HCT116 (cell line): ENCODE data around the gene PKD2L2. TPM values are rescaled to one million over a fixed set of nuclear protein-coding genes. Genes with fewer than 3 reads are reported as not detected.

Source experiments
- ATAC-seq: fragments of 200-7000 bp; cut with Tn5 transposase; 2 replicates; pipeline ENCODE4 v1.9.1; 2020; ENCODE audit warnings: mild to moderate bottlenecking, moderate library complexity
- BruUV-seq: library from RNA; stranded (reverse); fragments of 400-500 nt; replicated peaks from 2 replicates; lab custom pipeline; 2021; lab: Mats Ljungman, UMichigan
- CTCF ChIA-PET: fragments of 300-600 bp; sonication (Branson Sonifier 250); formaldehyde crosslinking; loops from one replicate; lab custom pipeline; 2021; ENCODE audit warnings: antibody characterized with exemption; lab: Charles Lee
- POLR2A ChIA-PET: fragments of 300-600, 350-600 bp; sonication (Branson Sonifier 250); formaldehyde crosslinking; loops from one replicate; lab custom pipeline; 2021; ENCODE audit warnings: antibody characterized with exemption; lab: Charles Lee
- RAD21 ChIA-PET, 2 experiments: fragments of 300-600 bp; sonication (Branson Sonifier 250); formaldehyde crosslinking; loops; one replicate each; lab custom pipeline; 2023; ENCODE audit warnings: low total read pairs in 2 of 2; ENCODE audit not compliant: uncharacterized antibody in 2 of 2, unreplicated experiment in 2 of 2, low non-redundant PET in 1 of 2; lab: Charles Lee
- DNase-seq: peaks from one replicate; pipeline ENCODE4 v3.0.0-alpha.2; 2010; ENCODE audit warnings: low read depth, low spot score
- H2AFZ ChIP-seq: fragments of 200-600 bp; shearing (Covaris generic), sonication (generic); 2 replicates; pipeline ENCODE4 v1.6.1; 2017; ENCODE audit warnings: low read depth, mixed run types, mixed read lengths, antibody characterized with exemption, low read length; ENCODE audit not compliant: poor library complexity, severe bottlenecking
- H3K27ac ChIP-seq: 2 replicates; pipeline ENCODE4 v1.5.1; 2012; ENCODE audit warnings: low read depth, low read length
- H3K27me3 ChIP-seq: fragments of 200-600 bp; sonication (generic); 2 replicates; pipeline ENCODE4 v1.6.1; 2016; ENCODE audit warnings: mixed run types, low read length, mixed read lengths; ENCODE audit not compliant: insufficient read depth
- H3K36me3 ChIP-seq, 2 experiments: fragments of 200-500 bp in 1 of 2; fragments of 200-600 bp in 1 of 2; sonication (Bioruptor generic) in 1 of 2; sonication (generic) in 1 of 2; 2 replicates each; pipeline versions ENCODE4 v1.5.1 to v1.6.1; 2014 to 2016; ENCODE audit warnings: low read length in 2 of 2, inconsistent platforms in 1 of 2, mixed read lengths in 1 of 2, mixed run types in 1 of 2; ENCODE audit not compliant: insufficient read depth in 2 of 2, control insufficient read depth in 1 of 2
- H3K4me1 ChIP-seq, 2 experiments: fragments of 200-600 bp in 1 of 2; sonication (generic) in 1 of 2; 2 replicates each; pipeline versions ENCODE4 v1.5.1 to v1.6.1; 2012 to 2017; ENCODE audit warnings: low read length in 2 of 2, inconsistent platforms in 1 of 2, mild to moderate bottlenecking in 1 of 2, mixed read lengths in 1 of 2, mixed run types in 1 of 2, moderate library complexity in 1 of 2; ENCODE audit not compliant: insufficient read depth in 2 of 2, control insufficient read depth in 1 of 2
- H3K4me2 ChIP-seq: fragments of 200-600 bp; sonication (generic); 2 replicates; pipeline ENCODE4 v1.6.1; 2017; ENCODE audit warnings: mixed run types, low read length, mixed read lengths
- H3K4me3 ChIP-seq, 2 experiments: fragments of 200-600 bp in 1 of 2; sonication (generic) in 1 of 2; replicated peaks in 1 of 2; 2 replicates each; pipeline ENCODE4 v1.5.1; 2011 to 2016; ENCODE audit warnings: low read length in 2 of 2, control low read depth in 1 of 2, low read depth in 1 of 2, mild to moderate bottlenecking in 1 of 2, mixed read lengths in 1 of 2, mixed run types in 1 of 2
- H3K79me2 ChIP-seq: fragments of 200-600 bp; sonication (generic); 2 replicates; pipeline ENCODE4 v1.6.1; 2017; ENCODE audit warnings: mild to moderate bottlenecking, mixed run types, low read length, moderate library complexity, mixed read lengths; ENCODE audit not compliant: insufficient read depth
- H3K9ac ChIP-seq: fragments of 200-600 bp; sonication (generic); 2 replicates; pipeline ENCODE4 v1.6.1; 2016; ENCODE audit warnings: low read length, mixed read lengths
- H3K9me2 ChIP-seq: fragments of 200-600 bp; sonication (generic), shearing (Covaris generic); 2 replicates; pipeline ENCODE4 v1.6.1; 2017; ENCODE audit warnings: mixed run types, mild to moderate bottlenecking, moderate library complexity; ENCODE audit not compliant: insufficient read depth
- H3K9me3 ChIP-seq, 2 experiments: fragments of 200-500 bp in 1 of 2; fragments of 200-600 bp in 1 of 2; sonication (Bioruptor generic) in 1 of 2; sonication (generic) in 1 of 2; 2 replicates each; pipeline ENCODE4 v1.6.1; 2014 to 2017; ENCODE audit warnings: low read length in 2 of 2, mixed read lengths in 2 of 2, inconsistent platforms in 1 of 2, low read depth in 1 of 2, mild to moderate bottlenecking in 1 of 2, mixed run types in 1 of 2, moderate library complexity in 1 of 2; ENCODE audit not compliant: control insufficient read depth in 1 of 2, insufficient read depth in 1 of 2
- H4K20me1 ChIP-seq: fragments of 200-600 bp; sonication (generic), shearing (Covaris generic); 2 replicates; pipeline ENCODE4 v1.6.1; 2017; ENCODE audit warnings: mixed run types, mild to moderate bottlenecking, moderate library complexity; ENCODE audit not compliant: insufficient read depth
- CBX3 ChIP-seq: IDR thresholded peaks from 2 replicates; pipeline ENCODE4 v1.6.1; 2012; ENCODE audit warnings: low read depth
- CEBPB ChIP-seq: IDR thresholded peaks from 2 replicates; pipeline ENCODE4 v1.6.1; 2012; ENCODE audit warnings: low read depth
- EGR1 ChIP-seq: IDR thresholded peaks from 2 replicates; pipeline ENCODE4 v1.6.1; 2012; ENCODE audit warnings: low read depth
- EZH2 ChIP-seq: fragments of 200-600 bp; sonication (generic); IDR thresholded peaks from 2 replicates; pipeline ENCODE4 v1.6.1; 2017; ENCODE audit warnings: antibody characterized with exemption, mixed run types
- EZH2phosphoT487 ChIP-seq: fragments of 200-600 bp; IDR thresholded peaks from 2 replicates; pipeline ENCODE4 v1.6.1; 2018; ENCODE audit warnings: antibody characterized with exemption, borderline replicate concordance
- FOSL1 ChIP-seq: IDR thresholded peaks from 2 replicates; pipeline ENCODE4 v1.6.1; 2012; ENCODE audit warnings: low read depth
- JUND ChIP-seq: IDR thresholded peaks from 2 replicates; pipeline ENCODE4 v1.6.1; 2012
- POLR2A ChIP-seq: IDR thresholded peaks from 2 replicates; pipeline ENCODE4 v1.7.0; 2011; ENCODE audit warnings: borderline replicate concordance; ENCODE audit not compliant: insufficient read depth, insufficient read length; ENCODE audit errors: extremely low read depth
- RAD21 ChIP-seq: IDR thresholded peaks from 2 replicates; pipeline ENCODE4 v1.6.1; 2012; ENCODE audit warnings: low read depth, mild to moderate bottlenecking
- SRF ChIP-seq: IDR thresholded peaks from 2 replicates; pipeline ENCODE4 v1.6.1; 2012; ENCODE audit warnings: low read depth
- TCF7L2 ChIP-seq: IDR thresholded peaks from 2 replicates; pipeline ENCODE4 v1.7.0; 2011; ENCODE audit warnings: borderline replicate concordance, inconsistent platforms; ENCODE audit not compliant: insufficient read depth, insufficient read length; ENCODE audit errors: extremely low read depth
- ZNF274 ChIP-seq: fragments of 200-500 bp; sonication (Bioruptor generic); IDR thresholded peaks from 2 replicates; pipeline ENCODE4 v1.6.1; 2014; ENCODE audit warnings: mild to moderate bottlenecking, low read depth, low read length, inconsistent platforms
- intact Hi-C: fragments of 100-400 bp; cut with micrococcal nuclease; formaldehyde crosslinking; loops from 2 replicates; pipeline ENCODE4 v1.10.0; 2022
- total RNA-seq: library from RNA; stranded (reverse); gene quantifications from one replicate; pipeline ENCODE4 v1.2.1, GENCODE V29; 2021; ENCODE audit not compliant: unreplicated experiment
- TF ChIP-seq, protein P1 (sequence below), 3 experiments: fragments of 200-600 bp in 1 of 3; sonication (generic) in 1 of 3; IDR thresholded peaks in 2 of 3; conservative IDR thresholded peaks in 1 of 3; 2 replicates each; pipeline ENCODE4 v1.5.1; 2012 to 2017; ENCODE audit warnings: low read depth in 2 of 3, low read length in 2 of 3, antibody characterized with exemption in 1 of 3, borderline replicate concordance in 1 of 3, control low read depth in 1 of 3, mild to moderate bottlenecking in 1 of 3, mixed read lengths in 1 of 3, mixed run types in 1 of 3, moderate library complexity in 1 of 3; ENCODE audit not compliant: insufficient read depth in 1 of 3
- TF ChIP-seq, protein P2 (sequence below): IDR thresholded peaks from 2 replicates; pipeline ENCODE4 v1.6.1; 2012
- TF ChIP-seq, protein P3 (sequence below): IDR thresholded peaks from 2 replicates; pipeline ENCODE4 v1.6.1; 2012
- TF ChIP-seq, protein P4 (sequence below): IDR thresholded peaks from 2 replicates; pipeline ENCODE4 v1.6.1; 2011; ENCODE audit warnings: mild to moderate bottlenecking, low read length, moderate library complexity; ENCODE audit not compliant: insufficient replicate concordance; ENCODE audit errors: extremely low read depth
- TF ChIP-seq, protein P5 (sequence below): IDR thresholded peaks from 2 replicates; pipeline ENCODE4 v1.6.1; 2012; ENCODE audit warnings: low read depth

The PKD2L2 gene
- total RNA-seq, 1 experiment from 2014 or later, result not detected

DNA sequence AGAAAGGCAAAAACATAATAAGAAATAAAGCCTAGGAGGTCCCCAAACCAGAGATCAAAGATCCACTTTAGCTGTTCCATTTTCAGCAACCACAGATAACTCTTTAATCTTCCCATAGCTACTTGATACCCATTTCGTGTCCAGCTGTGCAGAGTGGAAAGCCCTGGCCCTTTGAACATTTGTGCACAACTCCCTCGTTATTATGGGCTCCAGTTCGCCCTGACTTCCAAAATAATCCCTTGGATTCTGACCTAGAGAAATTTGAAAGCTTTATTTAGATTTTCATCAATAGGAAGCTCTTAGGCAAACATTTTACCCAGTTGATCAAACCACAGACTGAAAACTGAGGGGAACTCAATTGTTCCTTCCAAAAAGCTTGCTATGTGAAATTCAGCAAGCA is 16.8 kb upstream of the PKD2L2 start:
- no peaks in the 10 kb centered on the region for H3K79me2 ChIP-seq
- no peaks in the 10 kb centered on the region for H4K20me1 ChIP-seq
- TF ChIP-seq FOSL1 (no peak), ZNF274 (no peak), EZH2phosphoT487 (no peak), TCF7L2 (no peak), EGR1 (no peak), EZH2 (no peak), POLR2A (no peak), RAD21 (no peak), CEBPB (no peak), SRF (no peak), JUND (no peak), CBX3 (no peak)
- TF ChIP-seq, protein P1, sequence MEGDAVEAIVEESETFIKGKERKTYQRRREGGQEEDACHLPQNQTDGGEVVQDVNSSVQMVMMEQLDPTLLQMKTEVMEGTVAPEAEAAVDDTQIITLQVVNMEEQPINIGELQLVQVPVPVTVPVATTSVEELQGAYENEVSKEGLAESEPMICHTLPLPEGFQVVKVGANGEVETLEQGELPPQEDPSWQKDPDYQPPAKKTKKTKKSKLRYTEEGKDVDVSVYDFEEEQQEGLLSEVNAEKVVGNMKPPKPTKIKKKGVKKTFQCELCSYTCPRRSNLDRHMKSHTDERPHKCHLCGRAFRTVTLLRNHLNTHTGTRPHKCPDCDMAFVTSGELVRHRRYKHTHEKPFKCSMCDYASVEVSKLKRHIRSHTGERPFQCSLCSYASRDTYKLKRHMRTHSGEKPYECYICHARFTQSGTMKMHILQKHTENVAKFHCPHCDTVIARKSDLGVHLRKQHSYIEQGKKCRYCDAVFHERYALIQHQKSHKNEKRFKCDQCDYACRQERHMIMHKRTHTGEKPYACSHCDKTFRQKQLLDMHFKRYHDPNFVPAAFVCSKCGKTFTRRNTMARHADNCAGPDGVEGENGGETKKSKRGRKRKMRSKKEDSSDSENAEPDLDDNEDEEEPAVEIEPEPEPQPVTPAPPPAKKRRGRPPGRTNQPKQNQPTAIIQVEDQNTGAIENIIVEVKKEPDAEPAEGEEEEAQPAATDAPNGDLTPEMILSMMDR (IDR thresholded peaks at IDR 0.05 in 2 of 3, conservative IDR thresholded peaks at IDR 0.05 in 1 of 3; ENCODE audit: borderline replicate concordance in 1 of 3, insufficient read depth in 1 of 3, low read depth in 2 of 3, low read length in 2 of 3), result no peak
- TF ChIP-seq, protein P2, sequence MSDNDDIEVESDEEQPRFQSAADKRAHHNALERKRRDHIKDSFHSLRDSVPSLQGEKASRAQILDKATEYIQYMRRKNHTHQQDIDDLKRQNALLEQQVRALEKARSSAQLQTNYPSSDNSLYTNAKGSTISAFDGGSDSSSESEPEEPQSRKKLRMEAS, result no peak
- TF ChIP-seq, protein P3, sequence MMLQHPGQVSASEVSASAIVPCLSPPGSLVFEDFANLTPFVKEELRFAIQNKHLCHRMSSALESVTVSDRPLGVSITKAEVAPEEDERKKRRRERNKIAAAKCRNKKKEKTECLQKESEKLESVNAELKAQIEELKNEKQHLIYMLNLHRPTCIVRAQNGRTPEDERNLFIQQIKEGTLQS, result no peak
- TF ChIP-seq, protein P4, sequence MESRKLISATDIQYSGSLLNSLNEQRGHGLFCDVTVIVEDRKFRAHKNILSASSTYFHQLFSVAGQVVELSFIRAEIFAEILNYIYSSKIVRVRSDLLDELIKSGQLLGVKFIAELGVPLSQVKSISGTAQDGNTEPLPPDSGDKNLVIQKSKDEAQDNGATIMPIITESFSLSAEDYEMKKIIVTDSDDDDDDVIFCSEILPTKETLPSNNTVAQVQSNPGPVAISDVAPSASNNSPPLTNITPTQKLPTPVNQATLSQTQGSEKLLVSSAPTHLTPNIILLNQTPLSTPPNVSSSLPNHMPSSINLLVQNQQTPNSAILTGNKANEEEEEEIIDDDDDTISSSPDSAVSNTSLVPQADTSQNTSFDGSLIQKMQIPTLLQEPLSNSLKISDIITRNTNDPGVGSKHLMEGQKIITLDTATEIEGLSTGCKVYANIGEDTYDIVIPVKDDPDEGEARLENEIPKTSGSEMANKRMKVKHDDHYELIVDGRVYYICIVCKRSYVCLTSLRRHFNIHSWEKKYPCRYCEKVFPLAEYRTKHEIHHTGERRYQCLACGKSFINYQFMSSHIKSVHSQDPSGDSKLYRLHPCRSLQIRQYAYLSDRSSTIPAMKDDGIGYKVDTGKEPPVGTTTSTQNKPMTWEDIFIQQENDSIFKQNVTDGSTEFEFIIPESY, result no peak
- TF ChIP-seq, protein P5, sequence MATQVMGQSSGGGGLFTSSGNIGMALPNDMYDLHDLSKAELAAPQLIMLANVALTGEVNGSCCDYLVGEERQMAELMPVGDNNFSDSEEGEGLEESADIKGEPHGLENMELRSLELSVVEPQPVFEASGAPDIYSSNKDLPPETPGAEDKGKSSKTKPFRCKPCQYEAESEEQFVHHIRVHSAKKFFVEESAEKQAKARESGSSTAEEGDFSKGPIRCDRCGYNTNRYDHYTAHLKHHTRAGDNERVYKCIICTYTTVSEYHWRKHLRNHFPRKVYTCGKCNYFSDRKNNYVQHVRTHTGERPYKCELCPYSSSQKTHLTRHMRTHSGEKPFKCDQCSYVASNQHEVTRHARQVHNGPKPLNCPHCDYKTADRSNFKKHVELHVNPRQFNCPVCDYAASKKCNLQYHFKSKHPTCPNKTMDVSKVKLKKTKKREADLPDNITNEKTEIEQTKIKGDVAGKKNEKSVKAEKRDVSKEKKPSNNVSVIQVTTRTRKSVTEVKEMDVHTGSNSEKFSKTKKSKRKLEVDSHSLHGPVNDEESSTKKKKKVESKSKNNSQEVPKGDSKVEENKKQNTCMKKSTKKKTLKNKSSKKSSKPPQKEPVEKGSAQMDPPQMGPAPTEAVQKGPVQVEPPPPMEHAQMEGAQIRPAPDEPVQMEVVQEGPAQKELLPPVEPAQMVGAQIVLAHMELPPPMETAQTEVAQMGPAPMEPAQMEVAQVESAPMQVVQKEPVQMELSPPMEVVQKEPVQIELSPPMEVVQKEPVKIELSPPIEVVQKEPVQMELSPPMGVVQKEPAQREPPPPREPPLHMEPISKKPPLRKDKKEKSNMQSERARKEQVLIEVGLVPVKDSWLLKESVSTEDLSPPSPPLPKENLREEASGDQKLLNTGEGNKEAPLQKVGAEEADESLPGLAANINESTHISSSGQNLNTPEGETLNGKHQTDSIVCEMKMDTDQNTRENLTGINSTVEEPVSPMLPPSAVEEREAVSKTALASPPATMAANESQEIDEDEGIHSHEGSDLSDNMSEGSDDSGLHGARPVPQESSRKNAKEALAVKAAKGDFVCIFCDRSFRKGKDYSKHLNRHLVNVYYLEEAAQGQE, result no peak
- TF ChIP-seq, all 23 proteins: peak for 0
- intact Hi-C loops, result no loop called here
- Histone ChIP-seq H3K9me2 (no peaks in the 10 kb centered on the region), H3K27me3 (no peaks in the 10 kb centered on the region), H3K9me3 (no peaks in the 10 kb centered on the region), H3K9ac (no peak overlapping the region), H3K36me3 (no peaks in the 10 kb centered on the region), H3K27ac (no peak overlapping the region), H3K4me3 (no peak overlapping the region), H2AFZ (no peak overlapping the region), H3K4me2 (no peak overlapping the region), H3K4me1 (no peaks in the 10 kb centered on the region)
- POLR2A ChIA-PET, result no interaction called here
- CTCF ChIA-PET, result interaction anchor here (1.1 to 1.5 kb wide), 2 partner anchors 25 to 94 kb away, joined by 3 read pairs; no protein-coding TSS in a partner anchor
- no TSS peak for BruUV-seq
- ATAC-seq (no peak), DNase-seq (no peak)
- RAD21 ChIA-PET, result no interaction called here
